K562 (cell line): ENCODE measurements around the gene FAAH. TPM values are rescaled to one million over a fixed set of nuclear protein-coding genes. Genes with fewer than 3 reads are reported as not detected.
A peak's percentile ranks its signal among the peaks of the same experiment; 100 is the strongest.

Experiments used
- DEAF1 ChIP-seq: fragments of 450-650 bp; formaldehyde crosslinking; IDR thresholded peaks from 2 replicates; pipeline ENCODE4 v1.4.0; 2020; ENCODE audit warnings: mild to moderate bottlenecking, moderate library complexity
- ESRRB ChIP-seq: fragments of 250-450 bp; sonication (Bioruptor Pico); IDR thresholded peaks from 2 replicates; pipeline ENCODE4 v1.5.0; 2020; ENCODE audit warnings: mild to moderate bottlenecking, moderate library complexity, borderline replicate concordance
- HNRNPLL ChIP-seq: fragments of 200-400 bp; formaldehyde crosslinking; IDR thresholded peaks from 2 replicates; pipeline ENCODE4 v1.6.1; 2017; ENCODE audit warnings: low read length, low read depth, mild to moderate bottlenecking; ENCODE audit not compliant: poor library complexity, severe bottlenecking
- MTF1 ChIP-seq: fragments of 250-450 bp; sonication (Bioruptor Pico); IDR thresholded peaks from 2 replicates; pipeline ENCODE4 v1.9.0; 2021; ENCODE audit warnings: moderate library complexity, mild to moderate bottlenecking, inconsistent platforms, borderline replicate concordance
- PHF8 ChIP-seq: fragments of 200-600 bp; sonication (generic); IDR thresholded peaks from 2 replicates; pipeline ENCODE4 v1.6.1; 2012; ENCODE audit warnings: mixed run types, mild to moderate bottlenecking, inconsistent platforms, low read length, moderate library complexity, borderline replicate concordance
- PRPF4 ChIP-seq: fragments of 200-400 bp; formaldehyde crosslinking; IDR thresholded peaks from one replicate; pipeline ENCODE4 v1.6.1; 2017; ENCODE audit warnings: low read length, low read depth, mild to moderate bottlenecking; ENCODE audit not compliant: insufficient read depth, poor library complexity, severe bottlenecking
- RAD21 ChIP-seq, 2 experiments: fragments of 250-450 bp in 1 of 2; fragments of 450-650 bp in 1 of 2; sonication (Bioruptor Pico) in 1 of 2; formaldehyde crosslinking in 1 of 2; IDR thresholded peaks in 1 of 2; conservative IDR thresholded peaks in 1 of 2; 2 replicates each; pipeline versions ENCODE4 v1.4.0 to v1.8.0; 2020 to 2022; ENCODE audit warnings: mild to moderate bottlenecking in 2 of 2, moderate library complexity in 1 of 2
- SRSF1 ChIP-seq: fragments of 200-400 bp; formaldehyde crosslinking; IDR thresholded peaks from 2 replicates; pipeline ENCODE4 v1.6.1; 2017; ENCODE audit warnings: mild to moderate bottlenecking, low read depth, low read length, moderate library complexity
- ZFPM2 ChIP-seq: fragments of 250-450 bp; sonication (Bioruptor Pico); IDR thresholded peaks from 2 replicates; pipeline ENCODE4 v1.5.1; 2022; ENCODE audit warnings: mild to moderate bottlenecking
- ZNF143 ChIP-seq: sonication (generic); formaldehyde crosslinking; IDR thresholded peaks from 2 replicates; pipeline ENCODE4 v1.9.0; 2022; ENCODE audit warnings: mild to moderate bottlenecking, missing genetic modification reagents
- ZNF253 ChIP-seq: fragments of 250-450 bp; sonication (Bioruptor Pico); conservative IDR thresholded peaks from 2 replicates; pipeline ENCODE4 v1.6.1; 2021; ENCODE audit warnings: mild to moderate bottlenecking
- ZNF445 ChIP-seq: fragments of 250-450 bp; sonication (Bioruptor Pico); IDR thresholded peaks from 2 replicates; pipeline ENCODE4 v1.4.0; 2020; ENCODE audit warnings: low read depth, mild to moderate bottlenecking, moderate library complexity
- polyA plus RNA-seq, 8 experiments: library from polyadenylated mRNA; depleted of rRNA in 4 of 8; stranded (reverse) in 5 of 8; unstranded in 3 of 8; fragments of >200 nt; fragmentation: Nextera tagmentation in 2 of 8; fragmentation: Illumina TruSeq in 1 of 8; extraction: Ambion mirVana in 2 of 8; extraction: Trizol in 1 of 8; gene quantifications; 2 replicates each; pipeline versions ENCODE4 v1.2.1 to v1.2.3, GENCODE V29; 2011 to 2014; ENCODE audit warnings: inconsistent platforms in 1 of 8, missing spikeins in 1 of 8
- total RNA-seq, 7 experiments: library from RNA; depleted of rRNA in 6 of 7; stranded (reverse); fragments of >200 nt in 6 of 7; fragmentation: Illumina TruSeq in 2 of 7; extraction: Trizol in 2 of 7; gene quantifications; 2 replicates each; pipeline versions ENCODE4 v1.2.1 to v1.2.3, GENCODE V29; 2011 to 2021; ENCODE audit warnings: low replicate concordance in 1 of 7
- TF ChIP-seq, protein P1 (sequence below): sonication (generic); formaldehyde crosslinking; IDR thresholded peaks from 2 replicates; pipeline ENCODE4 v1.8.0; 2022; ENCODE audit warnings: missing genetic modification reagents, mild to moderate bottlenecking, borderline replicate concordance
- TF ChIP-seq, protein P2 (sequence below): fragments of 450-650 bp; IDR thresholded peaks from 2 replicates; pipeline ENCODE4 v1.6.1; 2018; ENCODE audit warnings: mild to moderate bottlenecking, low read depth; ENCODE audit not compliant: partially characterized antibody
- TF ChIP-seq, protein P3 (sequence below): fragments of 250-450 bp; sonication (Bioruptor Pico); IDR thresholded peaks from 2 replicates; pipeline ENCODE4 v1.4.0; 2020; ENCODE audit warnings: mild to moderate bottlenecking, moderate library complexity, borderline replicate concordance
- TF ChIP-seq, protein P4 (sequence below): fragments of 450-650 bp; IDR thresholded peaks from 2 replicates; pipeline ENCODE4 v1.6.1; 2017; ENCODE audit warnings: mild to moderate bottlenecking, moderate library complexity

FAAH gene
- total and polyA plus RNA-seq, 9 of the 15 experiments (the other 6 are each of a cell fraction or from before 2014, with no cell fraction given), result 0.06 to 1.1 (median 0.32) TPM

GRCh38 chr1:46442317-46443161, 48.4 kb downstream of the FAAH start (continued):
- TF ChIP-seq RAD21 (CRISPR knock-in tag; conservative IDR thresholded peaks at IDR 0.05 in 1 of 2, IDR thresholded peaks at IDR 0.05 in 1 of 2) (peak; percentile 66 to 79), MTF1 (CRISPR knock-in tag) (no peak), DEAF1 (CRISPR knock-in tag) (peak; percentile 63), ZNF143 (CRISPR knock-in tag) (peak; percentile 56; the same call in 1 of the 2 replicates), ZFPM2 (CRISPR knock-in tag) (0 out of 2 replicates have a peak, but pooled peaks have one; percentile 25), ZNF253 (CRISPR knock-in tag) (0 out of 2 replicates have a peak, but pooled peaks have one; percentile 31), SRSF1 (no peak), ESRRB (CRISPR knock-in tag) (no peak), PRPF4 (no peak), PHF8 (peak; percentile 45; the same call in 1 of the 2 replicates), HNRNPLL (no peak), ZNF445 (no peak)
- TF ChIP-seq, protein P1, sequence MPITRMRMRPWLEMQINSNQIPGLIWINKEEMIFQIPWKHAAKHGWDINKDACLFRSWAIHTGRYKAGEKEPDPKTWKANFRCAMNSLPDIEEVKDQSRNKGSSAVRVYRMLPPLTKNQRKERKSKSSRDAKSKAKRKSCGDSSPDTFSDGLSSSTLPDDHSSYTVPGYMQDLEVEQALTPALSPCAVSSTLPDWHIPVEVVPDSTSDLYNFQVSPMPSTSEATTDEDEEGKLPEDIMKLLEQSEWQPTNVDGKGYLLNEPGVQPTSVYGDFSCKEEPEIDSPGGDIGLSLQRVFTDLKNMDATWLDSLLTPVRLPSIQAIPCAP (CRISPR knock-in tag), result no peak
- TF ChIP-seq, protein P2, sequence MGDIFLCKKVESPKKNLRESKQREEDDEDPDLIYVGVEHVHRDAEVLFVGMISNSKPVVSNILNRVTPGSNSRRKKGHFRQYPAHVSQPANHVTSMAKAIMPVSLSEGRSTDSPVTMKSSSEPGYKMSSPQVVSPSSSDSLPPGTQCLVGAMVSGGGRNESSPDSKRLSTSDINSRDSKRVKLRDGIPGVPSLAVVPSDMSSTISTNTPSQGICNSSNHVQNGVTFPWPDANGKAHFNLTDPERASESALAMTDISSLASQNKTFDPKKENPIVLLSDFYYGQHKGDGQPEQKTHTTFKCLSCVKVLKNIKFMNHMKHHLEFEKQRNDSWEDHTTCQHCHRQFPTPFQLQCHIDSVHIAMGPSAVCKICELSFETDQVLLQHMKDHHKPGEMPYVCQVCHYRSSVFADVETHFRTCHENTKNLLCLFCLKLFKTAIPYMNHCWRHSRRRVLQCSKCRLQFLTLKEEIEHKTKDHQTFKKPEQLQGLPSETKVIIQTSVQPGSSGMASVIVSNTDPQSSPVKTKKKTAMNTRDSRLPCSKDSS, result no peak
- TF ChIP-seq, protein P3, sequence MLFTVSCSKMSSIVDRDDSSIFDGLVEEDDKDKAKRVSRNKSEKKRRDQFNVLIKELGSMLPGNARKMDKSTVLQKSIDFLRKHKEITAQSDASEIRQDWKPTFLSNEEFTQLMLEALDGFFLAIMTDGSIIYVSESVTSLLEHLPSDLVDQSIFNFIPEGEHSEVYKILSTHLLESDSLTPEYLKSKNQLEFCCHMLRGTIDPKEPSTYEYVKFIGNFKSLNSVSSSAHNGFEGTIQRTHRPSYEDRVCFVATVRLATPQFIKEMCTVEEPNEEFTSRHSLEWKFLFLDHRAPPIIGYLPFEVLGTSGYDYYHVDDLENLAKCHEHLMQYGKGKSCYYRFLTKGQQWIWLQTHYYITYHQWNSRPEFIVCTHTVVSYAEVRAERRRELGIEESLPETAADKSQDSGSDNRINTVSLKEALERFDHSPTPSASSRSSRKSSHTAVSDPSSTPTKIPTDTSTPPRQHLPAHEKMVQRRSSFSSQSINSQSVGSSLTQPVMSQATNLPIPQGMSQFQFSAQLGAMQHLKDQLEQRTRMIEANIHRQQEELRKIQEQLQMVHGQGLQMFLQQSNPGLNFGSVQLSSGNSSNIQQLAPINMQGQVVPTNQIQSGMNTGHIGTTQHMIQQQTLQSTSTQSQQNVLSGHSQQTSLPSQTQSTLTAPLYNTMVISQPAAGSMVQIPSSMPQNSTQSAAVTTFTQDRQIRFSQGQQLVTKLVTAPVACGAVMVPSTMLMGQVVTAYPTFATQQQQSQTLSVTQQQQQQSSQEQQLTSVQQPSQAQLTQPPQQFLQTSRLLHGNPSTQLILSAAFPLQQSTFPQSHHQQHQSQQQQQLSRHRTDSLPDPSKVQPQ, result no peak
- TF ChIP-seq, protein P4, sequence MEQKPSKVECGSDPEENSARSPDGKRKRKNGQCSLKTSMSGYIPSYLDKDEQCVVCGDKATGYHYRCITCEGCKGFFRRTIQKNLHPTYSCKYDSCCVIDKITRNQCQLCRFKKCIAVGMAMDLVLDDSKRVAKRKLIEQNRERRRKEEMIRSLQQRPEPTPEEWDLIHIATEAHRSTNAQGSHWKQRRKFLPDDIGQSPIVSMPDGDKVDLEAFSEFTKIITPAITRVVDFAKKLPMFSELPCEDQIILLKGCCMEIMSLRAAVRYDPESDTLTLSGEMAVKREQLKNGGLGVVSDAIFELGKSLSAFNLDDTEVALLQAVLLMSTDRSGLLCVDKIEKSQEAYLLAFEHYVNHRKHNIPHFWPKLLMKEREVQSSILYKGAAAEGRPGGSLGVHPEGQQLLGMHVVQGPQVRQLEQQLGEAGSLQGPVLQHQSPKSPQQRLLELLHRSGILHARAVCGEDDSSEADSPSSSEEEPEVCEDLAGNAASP, result peak; percentile 97
